Activated CD8-positive, alpha-beta T cell treated with anti-CD3 and anti-CD28 coated beads for 36 hours (primary cell): ENCODE measurements around the gene SIRPA. TPM values are rescaled to one million over a fixed set of nuclear protein-coding genes. Genes with fewer than 3 reads are reported as not detected.

Source experiments
- ATAC-seq: fragments of 200-7000 bp; cut with Tn5 transposase; one replicate; pipeline ENCODE4 v1.10.0; 2021; ENCODE audit warnings: mild to moderate bottlenecking, moderate library complexity
- CTCF ChIA-PET: fragments of 350-600 bp; sonication (Branson Sonifier 250); formaldehyde crosslinking; loops from one replicate; lab custom pipeline; 2021; ENCODE audit warnings: antibody characterized with exemption; lab: Charles Lee
- POLR2A ChIA-PET: fragments of 350-600 bp; sonication (Branson Sonifier 250); formaldehyde crosslinking; loops from one replicate; lab custom pipeline; 2021; ENCODE audit warnings: antibody characterized with exemption; lab: Charles Lee
- DNase-seq: peaks from one replicate; pipeline ENCODE4 v3.0.0-alpha.2; 2020
- H3K27ac Mint-ChIP-seq: one replicate; pipeline ENCODE4 v1.8.0; 2021; ENCODE audit warnings: mild to moderate bottlenecking, mixed read lengths
- H3K27me3 Mint-ChIP-seq: one replicate; pipeline ENCODE4 v1.8.0; 2021; ENCODE audit warnings: mixed read lengths
- H3K36me3 Mint-ChIP-seq: one replicate; pipeline ENCODE4 v1.8.0; 2021; ENCODE audit warnings: low read depth, mixed read lengths
- H3K4me1 Mint-ChIP-seq: one replicate; pipeline ENCODE4 v1.8.0; 2021; ENCODE audit warnings: low read depth, mixed read lengths
- H3K4me3 Mint-ChIP-seq: one replicate; pipeline ENCODE4 v1.8.0; 2021; ENCODE audit warnings: mild to moderate bottlenecking, moderate library complexity, mixed read lengths
- H3K9me3 Mint-ChIP-seq: one replicate; pipeline ENCODE4 v1.8.0; 2021; ENCODE audit warnings: mixed read lengths
- intact Hi-C: fragments of 100-400 bp; cut with micrococcal nuclease; formaldehyde crosslinking; loops from one replicate; pipeline ENCODE4 v1.10.0; 2022
- total RNA-seq, 2 experiments: library from RNA; stranded (reverse); gene quantifications; one replicate each; pipeline ENCODE4 v1.2.3, GENCODE V29; 2021
- TF ChIP-seq, protein P1 (sequence below): fragments of 200-600 bp; IDR thresholded peaks from one replicate; pipeline ENCODE4 v1.8.0; 2022; ENCODE audit warnings: antibody characterized with exemption, mild to moderate bottlenecking

SIRPA gene
- total RNA-seq, 2 experiments from 2014 or later, result 0.09 TPM

DNA sequence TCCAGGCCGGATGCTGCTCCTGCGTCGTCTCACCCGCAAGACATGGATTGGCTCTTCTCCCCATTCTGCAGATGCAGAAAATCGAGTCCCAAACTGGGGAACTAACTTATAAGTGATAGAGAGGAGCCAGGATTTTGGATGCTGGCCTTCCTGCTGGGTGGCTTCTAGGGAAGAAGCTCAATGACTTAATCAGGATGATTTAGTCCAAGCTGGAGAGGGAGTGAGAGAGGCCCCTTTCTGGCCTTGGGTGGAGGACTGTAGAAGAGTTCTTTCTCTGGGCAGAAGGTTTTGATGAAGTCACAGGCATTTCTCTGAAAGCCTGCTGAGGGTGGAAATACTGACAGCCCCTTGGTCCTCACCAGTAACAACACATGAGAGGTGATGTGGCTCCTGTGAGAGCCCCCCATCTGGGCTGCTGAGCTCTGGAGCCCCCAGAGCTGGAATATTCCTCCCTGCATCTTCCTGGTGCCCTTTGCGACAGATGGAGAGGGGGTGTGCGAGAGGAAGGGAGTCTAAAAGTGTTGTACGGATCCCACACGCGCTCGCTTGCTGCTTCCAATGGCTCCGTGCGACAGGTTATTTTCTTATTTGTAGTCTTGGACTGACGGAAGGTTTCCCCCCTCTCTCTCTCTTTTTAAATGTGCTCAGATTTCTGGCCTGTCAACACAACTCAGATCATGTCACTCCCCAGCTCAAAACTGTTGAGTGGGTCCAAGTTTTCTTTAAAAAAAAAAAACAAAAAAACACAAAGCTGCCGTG is 3.5 kb downstream of the SIRPA start:
- no peak overlapping the region for H3K4me3 Mint-ChIP-seq
- no peak overlapping the region for H3K27ac Mint-ChIP-seq
- no peak for ATAC-seq
- no peak for DNase-seq
- no peaks in the 10 kb centered on the region for H3K9me3 Mint-ChIP-seq
- intact Hi-C loops, result no loop called here
- H3K27me3 Mint-ChIP-seq, result peaks cover 45% of the 10 kb centered on the region
- POLR2A ChIA-PET, result no interaction called here
- TF ChIP-seq, protein P1, sequence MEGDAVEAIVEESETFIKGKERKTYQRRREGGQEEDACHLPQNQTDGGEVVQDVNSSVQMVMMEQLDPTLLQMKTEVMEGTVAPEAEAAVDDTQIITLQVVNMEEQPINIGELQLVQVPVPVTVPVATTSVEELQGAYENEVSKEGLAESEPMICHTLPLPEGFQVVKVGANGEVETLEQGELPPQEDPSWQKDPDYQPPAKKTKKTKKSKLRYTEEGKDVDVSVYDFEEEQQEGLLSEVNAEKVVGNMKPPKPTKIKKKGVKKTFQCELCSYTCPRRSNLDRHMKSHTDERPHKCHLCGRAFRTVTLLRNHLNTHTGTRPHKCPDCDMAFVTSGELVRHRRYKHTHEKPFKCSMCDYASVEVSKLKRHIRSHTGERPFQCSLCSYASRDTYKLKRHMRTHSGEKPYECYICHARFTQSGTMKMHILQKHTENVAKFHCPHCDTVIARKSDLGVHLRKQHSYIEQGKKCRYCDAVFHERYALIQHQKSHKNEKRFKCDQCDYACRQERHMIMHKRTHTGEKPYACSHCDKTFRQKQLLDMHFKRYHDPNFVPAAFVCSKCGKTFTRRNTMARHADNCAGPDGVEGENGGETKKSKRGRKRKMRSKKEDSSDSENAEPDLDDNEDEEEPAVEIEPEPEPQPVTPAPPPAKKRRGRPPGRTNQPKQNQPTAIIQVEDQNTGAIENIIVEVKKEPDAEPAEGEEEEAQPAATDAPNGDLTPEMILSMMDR, result no peak
- no peaks in the 10 kb centered on the region for H3K4me1 Mint-ChIP-seq
- H3K36me3 Mint-ChIP-seq, result no peaks in the 10 kb centered on the region
- CTCF ChIA-PET, result interaction anchor here (1.5 kb wide), 1 partner anchor 12 kb away, joined by 4 read pairs; no protein-coding TSS in a partner anchor

DNA sequence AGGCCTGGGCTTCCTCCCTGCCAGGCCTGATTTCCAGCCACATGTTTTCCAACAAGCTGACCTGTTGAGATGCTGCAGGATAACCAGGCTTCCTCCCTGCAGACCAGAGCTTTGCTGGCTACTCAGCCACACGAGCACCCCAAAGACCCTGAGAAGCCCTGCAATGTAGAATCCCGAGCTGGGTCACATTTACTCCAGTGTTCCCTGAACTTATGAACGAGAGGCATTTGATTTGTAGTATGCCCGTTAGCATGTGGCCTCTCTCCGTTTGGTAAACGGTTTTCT is 4.0 kb downstream of the SIRPA start:
- DNase-seq, result no peak
- TF ChIP-seq, protein P1, result no peak
- POLR2A ChIA-PET, result no interaction called here
- no peak for ATAC-seq
- Mint-ChIP-seq H3K4me1 (no peaks in the 10 kb centered on the region), H3K27me3 (peaks cover 42% of the 10 kb centered on the region), H3K36me3 (no peaks in the 10 kb centered on the region), H3K9me3 (no peaks in the 10 kb centered on the region), H3K4me3 (no peak overlapping the region), H3K27ac (no peak overlapping the region)
- intact Hi-C loops, result no loop called here
- CTCF ChIA-PET, result interaction anchor here (1.5 kb wide), 1 partner anchor 12 kb away, joined by 4 read pairs; no protein-coding TSS in a partner anchor

DNA sequence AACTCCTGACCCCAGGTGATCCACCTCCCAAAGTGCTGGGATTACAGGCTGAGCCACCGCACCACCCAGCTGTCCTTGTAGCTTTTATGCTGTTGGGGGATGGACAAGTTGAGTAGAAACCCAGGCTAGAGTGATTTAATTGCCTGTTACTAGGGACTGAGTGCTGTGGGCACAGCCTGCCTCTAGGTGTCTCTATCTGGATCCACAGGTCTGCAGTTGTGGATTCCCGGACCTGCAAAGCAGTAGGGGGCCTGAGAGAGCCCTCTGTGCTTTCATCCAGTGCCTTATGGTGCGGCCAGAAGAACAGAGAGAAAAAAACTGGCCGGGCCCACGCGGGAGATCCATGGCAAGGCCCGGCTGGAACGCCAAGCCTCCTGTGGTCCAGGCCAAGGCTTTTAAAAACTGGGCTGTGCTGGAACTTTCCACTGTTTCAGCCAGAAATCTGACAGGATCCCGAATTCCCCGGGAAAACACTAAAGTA is 5.2 kb downstream of the SIRPA start:
- CTCF ChIA-PET, result interaction anchor here (1.5 kb wide), 1 partner anchor 11 kb away, joined by 4 read pairs; no protein-coding TSS in a partner anchor

DNA sequence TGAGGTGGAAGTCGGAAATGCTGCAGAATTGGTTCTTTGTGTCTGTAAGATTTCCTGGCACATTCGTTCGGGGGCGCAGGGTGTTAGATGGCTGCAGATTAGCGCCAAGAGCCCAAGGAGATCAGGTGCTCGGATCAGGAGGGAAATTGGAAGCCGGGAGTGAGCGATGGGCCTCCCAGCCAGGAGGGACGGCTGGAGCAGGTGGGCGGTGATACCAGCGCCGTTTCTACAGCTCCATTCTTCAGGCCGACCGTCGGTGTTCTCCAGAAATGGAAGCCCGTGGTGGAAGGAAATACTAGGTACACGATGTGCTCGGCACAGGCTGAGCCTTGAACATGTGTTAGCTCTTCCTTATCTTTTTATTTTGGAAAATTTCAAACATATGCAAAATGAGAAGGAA is 6.5 kb downstream of the SIRPA start:
- H3K4me3 Mint-ChIP-seq, result no peak overlapping the region
- TF ChIP-seq, protein P1, result no peak
- CTCF ChIA-PET, result no interaction called here
- H3K27ac Mint-ChIP-seq, result no peak overlapping the region
- intact Hi-C loops, result no loop called here
- no peak for ATAC-seq
- H3K9me3 Mint-ChIP-seq, result no peaks in the 10 kb centered on the region
- H3K4me1 Mint-ChIP-seq, result peaks cover 5% of the 10 kb centered on the region
- POLR2A ChIA-PET, result interaction anchor here (0.7 kb wide), 1 partner anchor 13 kb away, joined by 3 read pairs; no protein-coding TSS in a partner anchor
- DNase-seq, result no peak
- no peaks in the 10 kb centered on the region for H3K36me3 Mint-ChIP-seq
- peaks cover 30% of the 10 kb centered on the region for H3K27me3 Mint-ChIP-seq

More for the DNA sequence above, 5.2 kb downstream of the SIRPA start:
- TF ChIP-seq, protein P1, result peak; percentile 19
- H3K27ac Mint-ChIP-seq, result no peak overlapping the region
- intact Hi-C loops, result no loop called here
- POLR2A ChIA-PET, result no interaction called here
- H3K4me3 Mint-ChIP-seq, result no peak overlapping the region
- no peaks in the 10 kb centered on the region for H3K9me3 Mint-ChIP-seq
- peaks cover 40% of the 10 kb centered on the region for H3K27me3 Mint-ChIP-seq
- H3K36me3 Mint-ChIP-seq, result no peaks in the 10 kb centered on the region
- no peaks in the 10 kb centered on the region for H3K4me1 Mint-ChIP-seq
- DNase-seq (peak; percentile 11), ATAC-seq (peak; percentile 70)

DNA sequence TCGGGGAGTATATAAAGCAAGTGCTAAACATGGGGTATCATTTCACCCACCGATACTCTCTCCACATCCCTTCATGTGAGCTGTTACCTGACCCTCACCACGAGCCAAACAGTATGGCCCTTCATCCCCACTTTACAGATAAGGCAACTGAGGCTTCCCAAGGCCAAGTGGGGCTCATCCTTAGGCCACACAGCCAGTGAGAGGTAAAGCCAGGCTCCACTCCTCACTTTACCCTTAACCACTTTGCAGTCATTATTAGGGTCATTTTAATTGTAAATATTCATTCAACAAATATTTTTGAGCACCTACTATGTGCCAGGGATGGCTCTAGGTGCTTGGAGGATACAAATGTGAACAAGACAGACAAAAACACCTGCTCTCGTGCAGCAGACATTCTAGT is 7.0 kb downstream of the SIRPA start:
- ChIA-PET POLR2A (no interaction called here), CTCF (no interaction called here)
- no peak overlapping the region for H3K4me3 Mint-ChIP-seq
- H3K27me3 Mint-ChIP-seq, result peaks cover 26% of the 10 kb centered on the region
- no peak for ATAC-seq
- H3K36me3 Mint-ChIP-seq, result no peaks in the 10 kb centered on the region
- TF ChIP-seq, protein P1, result no peak
- H3K27ac Mint-ChIP-seq, result no peak overlapping the region
- H3K4me1 Mint-ChIP-seq, result peaks cover 6% of the 10 kb centered on the region
- intact Hi-C loops, result no loop called here
- H3K9me3 Mint-ChIP-seq, result no peaks in the 10 kb centered on the region
- no peak for DNase-seq
